Endodermal cell (in vitro differentiated cells): ENCODE data around the gene TTC23. TPM values are rescaled to one million over a fixed set of nuclear protein-coding genes. Genes with fewer than 3 reads are reported as not detected.

Experiments
- DNase-seq: peaks from one replicate; pipeline ENCODE4 v3.0.0-alpha.2; 2017
- H3K27ac ChIP-seq: 2 replicates; pipeline ENCODE4 v1.5.1; 2013; ENCODE audit warnings: mild to moderate bottlenecking, low read depth, low read length, moderate library complexity
- H3K27me3 ChIP-seq: 2 replicates; pipeline ENCODE4 v1.6.1; 2013; ENCODE audit warnings: mild to moderate bottlenecking, low read length, moderate library complexity; ENCODE audit not compliant: insufficient read depth, control insufficient read depth, poor library complexity, severe bottlenecking
- H3K36me3 ChIP-seq: 2 replicates; pipeline ENCODE4 v1.7.0; 2013; ENCODE audit warnings: mild to moderate bottlenecking, low read length, moderate library complexity; ENCODE audit not compliant: control insufficient read depth, insufficient read depth
- H3K4me1 ChIP-seq: one replicate; pipeline ENCODE4 v1.7.0; 2013; ENCODE audit warnings: low read length; ENCODE audit not compliant: control insufficient read depth, insufficient read depth
- H3K4me3 ChIP-seq: 2 replicates; pipeline ENCODE4 v1.5.1; 2013; ENCODE audit warnings: mild to moderate bottlenecking, low read length, moderate library complexity
- H3K9ac ChIP-seq: 2 replicates; pipeline ENCODE4 v1.6.1; 2013; ENCODE audit warnings: mild to moderate bottlenecking, low read length, moderate library complexity; ENCODE audit not compliant: poor library complexity, severe bottlenecking; ENCODE audit errors: extremely low read depth
- H3K9me3 ChIP-seq: 2 replicates; pipeline ENCODE4 v1.6.1; 2013; ENCODE audit warnings: mild to moderate bottlenecking, low read length, moderate library complexity; ENCODE audit not compliant: control insufficient read depth
- H3K27ac Mint-ChIP-seq: 2 replicates; pipeline ENCODE4 v1.8.0; 2020; ENCODE audit warnings: mixed read lengths
- H3K27me3 Mint-ChIP-seq: 2 replicates; pipeline ENCODE4 v1.8.0; 2021; ENCODE audit warnings: mild to moderate bottlenecking, mixed read lengths; ENCODE audit not compliant: insufficient read depth
- H3K36me3 Mint-ChIP-seq: 2 replicates; pipeline ENCODE4 v1.8.0; 2020; ENCODE audit warnings: low read depth, mixed read lengths
- H3K4me1 Mint-ChIP-seq: 2 replicates; pipeline ENCODE4 v1.8.0; 2020; ENCODE audit warnings: mixed read lengths
- H3K4me3 Mint-ChIP-seq: 2 replicates; pipeline ENCODE4 v1.8.0; 2020; ENCODE audit warnings: mild to moderate bottlenecking, moderate library complexity, mixed read lengths
- H3K9me3 Mint-ChIP-seq: 2 replicates; pipeline ENCODE4 v1.8.0; 2020; ENCODE audit warnings: mild to moderate bottlenecking, mixed read lengths
- WGBS, 2 experiments: methylation state at CpG; one replicate each; pipeline versions ENCODE4 v1.1.5 to v1.1.7; 2013; ENCODE audit warnings: missing lambda C conversion rate in 2 of 2, mixed read lengths in 1 of 2; ENCODE audit not compliant: insufficient coverage in 1 of 2, insufficient read length in 1 of 2; 5-methylcytosine and 5-hydroxymethylcytosine counted together
- total RNA-seq, 2 donors: library from RNA; stranded (reverse); fragmentation: NEBNext Ultra II Directional in 1 of 2; extraction: Animal tissue kit (Norgen Biotek cat#: 25700) in 1 of 2; gene quantifications; 2 replicates in 1 of 2; 3 replicates in 1 of 2; pipeline ENCODE4 v1.2.1, GENCODE V29; 2021
- TF ChIP-seq, protein P1 (sequence below): fragments of 200-600 bp; sonication (generic); conservative IDR thresholded peaks from 2 replicates; pipeline ENCODE4 v1.5.0; 2021; ENCODE audit warnings: antibody characterized with exemption, mild to moderate bottlenecking

Gene TTC23
- total RNA-seq, 2 donors from 2014 or later, result 20.7 to 26.3 TPM

GRCh38 chr15:99169769-99170311 is 79.5 kb downstream of the TTC23 start:
- Mint-ChIP-seq H3K9me3 (no peaks in the 10 kb centered on the region), H3K27ac (peak overlapping the region; percentile 80), H3K27me3 (no peaks in the 10 kb centered on the region), H3K4me3 (no peak overlapping the region), H3K4me1 (peaks cover 10% of the 10 kb centered on the region), H3K36me3 (peaks cover 20% of the 10 kb centered on the region)
- 80 to 94% methylated on average over 2 to 10 of the region's 10 CpGs for WGBS, 2 experiments
- H3K9ac ChIP-seq, result no peak overlapping the region
- H3K27me3 ChIP-seq, result no peaks in the 10 kb centered on the region
- no peak for DNase-seq
- TF ChIP-seq, protein P1, sequence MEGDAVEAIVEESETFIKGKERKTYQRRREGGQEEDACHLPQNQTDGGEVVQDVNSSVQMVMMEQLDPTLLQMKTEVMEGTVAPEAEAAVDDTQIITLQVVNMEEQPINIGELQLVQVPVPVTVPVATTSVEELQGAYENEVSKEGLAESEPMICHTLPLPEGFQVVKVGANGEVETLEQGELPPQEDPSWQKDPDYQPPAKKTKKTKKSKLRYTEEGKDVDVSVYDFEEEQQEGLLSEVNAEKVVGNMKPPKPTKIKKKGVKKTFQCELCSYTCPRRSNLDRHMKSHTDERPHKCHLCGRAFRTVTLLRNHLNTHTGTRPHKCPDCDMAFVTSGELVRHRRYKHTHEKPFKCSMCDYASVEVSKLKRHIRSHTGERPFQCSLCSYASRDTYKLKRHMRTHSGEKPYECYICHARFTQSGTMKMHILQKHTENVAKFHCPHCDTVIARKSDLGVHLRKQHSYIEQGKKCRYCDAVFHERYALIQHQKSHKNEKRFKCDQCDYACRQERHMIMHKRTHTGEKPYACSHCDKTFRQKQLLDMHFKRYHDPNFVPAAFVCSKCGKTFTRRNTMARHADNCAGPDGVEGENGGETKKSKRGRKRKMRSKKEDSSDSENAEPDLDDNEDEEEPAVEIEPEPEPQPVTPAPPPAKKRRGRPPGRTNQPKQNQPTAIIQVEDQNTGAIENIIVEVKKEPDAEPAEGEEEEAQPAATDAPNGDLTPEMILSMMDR, result no peak
- no peak overlapping the region for H3K4me3 ChIP-seq
- H3K27ac ChIP-seq, result no peak overlapping the region
- peaks cover 2% of the 10 kb centered on the region for H3K4me1 ChIP-seq
- H3K9me3 ChIP-seq, result no peaks in the 10 kb centered on the region
- peaks cover 7% of the 10 kb centered on the region for H3K36me3 ChIP-seq

DNA sequence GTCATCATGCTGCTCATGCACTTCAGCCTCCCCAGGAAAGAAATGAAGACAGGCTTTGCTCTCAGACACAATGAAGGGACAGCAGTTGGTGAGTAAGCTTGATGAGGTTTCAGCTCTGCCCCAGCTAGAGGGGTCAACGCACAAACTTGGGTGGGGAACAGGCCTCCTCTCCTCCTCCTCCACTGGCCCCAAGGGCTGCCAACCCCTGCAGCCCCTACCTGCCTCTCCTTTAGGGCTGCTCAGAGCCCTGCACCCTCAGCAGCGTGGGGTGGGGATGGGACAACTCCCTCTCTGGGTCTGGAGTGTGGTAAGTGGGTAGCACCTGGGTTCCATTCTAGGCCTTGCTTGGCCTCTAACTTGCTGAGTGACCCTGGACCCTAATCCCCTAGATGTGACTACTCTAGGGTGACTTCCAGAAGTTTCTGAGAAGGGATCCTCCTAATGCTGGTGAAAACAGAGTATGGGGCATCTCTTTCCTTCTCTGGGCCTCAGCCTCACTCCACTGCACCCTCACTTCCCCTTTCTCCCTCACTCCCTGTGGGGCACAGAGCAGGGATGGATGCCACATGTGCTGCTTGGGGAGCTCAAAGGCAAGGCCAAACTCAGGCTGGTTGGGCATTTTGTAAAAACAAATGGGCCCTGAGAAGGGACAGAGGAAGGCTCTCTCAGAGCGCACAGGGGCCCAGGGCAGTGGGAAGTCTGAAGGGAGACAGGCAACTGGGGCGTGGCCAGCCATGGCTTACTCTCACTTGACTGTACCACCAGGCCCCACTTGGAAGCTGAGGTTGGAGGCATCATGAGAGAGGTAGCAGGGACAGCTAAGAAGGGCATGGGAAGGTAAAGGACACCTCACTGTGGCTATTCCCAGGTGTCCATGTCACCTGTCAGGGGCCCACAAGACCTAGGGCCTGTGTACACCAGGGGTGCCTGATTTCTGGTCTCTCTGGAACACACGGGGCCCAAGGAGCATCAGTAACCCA is 80.5 kb downstream of the TTC23 start:
- Mint-ChIP-seq H3K4me3 (no peak overlapping the region), H3K36me3 (peaks cover 17% of the 10 kb centered on the region)

GRCh38 chr15:99167640-99168039 is 81.7 kb downstream of the TTC23 start:
- Mint-ChIP-seq H3K4me1 (peaks cover 9% of the 10 kb centered on the region), H3K27ac (no peak overlapping the region), H3K9me3 (no peaks in the 10 kb centered on the region), H3K27me3 (no peaks in the 10 kb centered on the region), H3K36me3 (peaks cover 26% of the 10 kb centered on the region), H3K4me3 (no peak overlapping the region)
- H3K4me3 ChIP-seq, result no peak overlapping the region
- H3K9me3 ChIP-seq, result no peaks in the 10 kb centered on the region
- H3K36me3 ChIP-seq, result peaks cover 11% of the 10 kb centered on the region
- no peak for DNase-seq
- no peaks in the 10 kb centered on the region for H3K27me3 ChIP-seq
- H3K4me1 ChIP-seq, result peaks cover 4% of the 10 kb centered on the region
- H3K9ac ChIP-seq, result no peak overlapping the region
- H3K27ac ChIP-seq, result no peak overlapping the region
- TF ChIP-seq, protein P1, result no peak
- 92 to 98% methylated on average over 5 to 6 of the region's 6 CpGs for WGBS, 2 experiments

More for the DNA sequence above, 80.5 kb downstream of the TTC23 start:
- no peak for DNase-seq
- Mint-ChIP-seq H3K9me3 (no peaks in the 10 kb centered on the region), H3K4me1 (peaks cover 5% of the 10 kb centered on the region), H3K27ac (no peak overlapping the region), H3K27me3 (no peaks in the 10 kb centered on the region)
- H3K36me3 ChIP-seq, result peaks cover 11% of the 10 kb centered on the region
- H3K9me3 ChIP-seq, result no peaks in the 10 kb centered on the region
- H3K9ac ChIP-seq, result no peak overlapping the region
- TF ChIP-seq, protein P1, result no peak
- H3K4me1 ChIP-seq, result no peaks in the 10 kb centered on the region
- H3K4me3 ChIP-seq, result no peak overlapping the region
- H3K27me3 ChIP-seq, result no peaks in the 10 kb centered on the region
- WGBS, 2 experiments, result 94 to 100% methylated on average over 2 to 5 of the region's 5 CpGs
- no peak overlapping the region for H3K27ac ChIP-seq
